ENCODE data around the gene HIBADH. TPM values are rescaled to one million over a fixed set of nuclear protein-coding genes. Genes with fewer than 3 reads are reported as not detected.

Gene HIBADH
- polyA plus RNA-seq, 1 donor from 2014 or later: 22.3 TPM

Other genes with a start within 250 kb of the HIBADH start
- gene TAX1BP1, start 77.3 kb upstream of the HIBADH start, polyA plus RNA-seq: 90.2 TPM